SK-N-SH (cell line): ENCODE measurements around the gene CARD14. TPM values are rescaled to one million over a fixed set of nuclear protein-coding genes. Genes with fewer than 3 reads are reported as not detected.

Source experiments
- CTCF ChIA-PET: fragments of 300-600, 350-600 bp; formaldehyde crosslinking; extraction: SDS; loops from one replicate; lab custom pipeline; 2021; lab: Yijun Ruan, JAX
- POLR2A ChIA-PET: fragments of 350-600 bp; sonication (Branson Sonifier 250); formaldehyde crosslinking; extraction: SDS; loops from one replicate; lab custom pipeline; 2020; ENCODE audit warnings: antibody characterized with exemption, inconsistent platforms; lab: Yijun Ruan, JAX
- DNase-seq: peaks from one replicate; pipeline ENCODE4 v3.0.0; 2012
- H2AFZ ChIP-seq: fragments of 200-600 bp; sonication (generic); 2 replicates; pipeline ENCODE4 v1.8.1; 2016; ENCODE audit warnings: antibody characterized with exemption, mild to moderate bottlenecking, low read depth
- H3F3A ChIP-seq: fragments of 200-600 bp; sonication (generic); replicated peaks from 2 replicates; pipeline ENCODE3; 2016; ENCODE audit warnings: antibody characterized with exemption, mild to moderate bottlenecking; ENCODE audit not compliant: insufficient read depth
- H3K27ac ChIP-seq, 2 experiments: fragments of 200-500 bp in 1 of 2; fragments of 200-600 bp in 1 of 2; sonication (Bioruptor generic) in 1 of 2; sonication (generic), shearing (Covaris generic) in 1 of 2; 2 replicates each; pipeline versions ENCODE4 v1.5.1 to v1.6.1; 2014 to 2016; ENCODE audit warnings: low read depth in 2 of 2, inconsistent platforms in 1 of 2, low read length in 1 of 2, mild to moderate bottlenecking in 1 of 2, mixed read lengths in 1 of 2
- H3K27me3 ChIP-seq: fragments of 200-600 bp; sonication (generic), shearing (Covaris generic); 2 replicates; pipeline ENCODE4 v1.6.1; 2016; ENCODE audit warnings: mixed run types; ENCODE audit not compliant: insufficient read depth
- H3K36me3 ChIP-seq, 2 experiments: fragments of 200-500 bp in 1 of 2; fragments of 200-600 bp in 1 of 2; sonication (Bioruptor generic) in 1 of 2; sonication (generic) in 1 of 2; replicated peaks in 1 of 2; 2 replicates each; pipeline versions ENCODE3 to v1.5.1; 2014 to 2016; ENCODE audit warnings: low read length in 1 of 2, mild to moderate bottlenecking in 1 of 2; ENCODE audit not compliant: insufficient read depth in 2 of 2, control insufficient read depth in 1 of 2
- H3K4me1 ChIP-seq, 2 experiments: fragments of 200-500 bp in 1 of 2; fragments of 200-600 bp in 1 of 2; sonication (Bioruptor generic) in 1 of 2; sonication (generic), shearing (Covaris generic) in 1 of 2; 2 replicates each; pipeline versions ENCODE4 v1.5.1 to v1.6.1; 2014 to 2016; ENCODE audit warnings: low read depth in 1 of 2, low read length in 1 of 2, mixed run types in 1 of 2; ENCODE audit not compliant: insufficient read depth in 2 of 2, control insufficient read depth in 1 of 2
- H3K4me2 ChIP-seq: fragments of 200-600 bp; sonication (generic), shearing (Covaris generic); 2 replicates; pipeline ENCODE4 v1.6.1; 2017; ENCODE audit warnings: mixed run types
- H3K4me3 ChIP-seq, 2 experiments: fragments of 200-500 bp in 1 of 2; fragments of 200-600 bp in 1 of 2; sonication (Bioruptor generic) in 1 of 2; sonication (generic), shearing (Covaris generic) in 1 of 2; 2 replicates each; pipeline versions ENCODE4 v1.5.1 to v1.8.1; 2014 to 2016; ENCODE audit warnings: low read depth in 2 of 2, inconsistent platforms in 1 of 2, low read length in 1 of 2, mild to moderate bottlenecking in 1 of 2, mixed read lengths in 1 of 2, moderate library complexity in 1 of 2
- H3K79me2 ChIP-seq: fragments of 200-600 bp; sonication (generic); 2 replicates; pipeline ENCODE4 v1.8.1; 2017; ENCODE audit warnings: mild to moderate bottlenecking; ENCODE audit not compliant: insufficient read depth
- H3K9ac ChIP-seq: fragments of 200-600 bp; sonication (generic); 2 replicates; pipeline ENCODE4 v1.6.1; 2017; ENCODE audit warnings: mixed run types
- H3K9me2 ChIP-seq: fragments of 200-600 bp; sonication (generic); 2 replicates; pipeline ENCODE4 v1.6.1; 2017; ENCODE audit warnings: mixed run types
- H3K9me3 ChIP-seq: fragments of 200-600 bp; sonication (generic); 2 replicates; pipeline ENCODE4 v1.6.1; 2017; ENCODE audit warnings: mixed run types, mild to moderate bottlenecking, moderate library complexity
- H4K20me1 ChIP-seq: fragments of 200-600 bp; sonication (generic); 2 replicates; pipeline ENCODE4 v1.6.1; 2017; ENCODE audit warnings: mild to moderate bottlenecking, mixed run types; ENCODE audit not compliant: insufficient read depth
- EP300 ChIP-seq, 2 experiments: IDR thresholded peaks; 2 replicates each; pipeline versions ENCODE4 v1.4.0 to v1.6.1; 2012; ENCODE audit warnings: borderline replicate concordance in 1 of 2, low read depth in 1 of 2, low read length in 1 of 2
- FOXJ3 ChIP-seq: sonication (generic); formaldehyde crosslinking; IDR thresholded peaks from 2 replicates; pipeline ENCODE4 v1.5.1; 2020; ENCODE audit warnings: mild to moderate bottlenecking, missing genetic modification reagents
- MXI1 ChIP-seq: IDR thresholded peaks from 2 replicates; pipeline ENCODE4 v1.6.1; 2012; ENCODE audit warnings: mild to moderate bottlenecking, low read depth, low read length, improper control_type of control experiment
- NFIC ChIP-seq: IDR thresholded peaks from 2 replicates; pipeline ENCODE4 v1.4.0; 2012; ENCODE audit warnings: borderline replicate concordance
- NRF1 ChIP-seq: IDR thresholded peaks from 2 replicates; pipeline ENCODE4 v1.6.1; 2012; ENCODE audit warnings: low read depth, mild to moderate bottlenecking, low read length
- RFX5 ChIP-seq: IDR thresholded peaks from 2 replicates; pipeline ENCODE4 v1.6.1; 2012; ENCODE audit warnings: mild to moderate bottlenecking, improper control_type of control experiment, low read length
- SMC3 ChIP-seq: IDR thresholded peaks from 2 replicates; pipeline ENCODE4 v1.6.1; 2012; ENCODE audit warnings: low read depth, low read length, improper control_type of control experiment
- YY1 ChIP-seq: IDR thresholded peaks from 2 replicates; pipeline ENCODE4 v1.4.0; 2012; ENCODE audit warnings: low read depth, mild to moderate bottlenecking
- WGBS: methylation state at CpG from one replicate; pipeline ENCODE4 v1.1.6; 2017; ENCODE audit warnings: low lambda C conversion rate; 5-methylcytosine and 5-hydroxymethylcytosine counted together
- polyA plus RNA-seq, 3 experiments: library from polyadenylated mRNA; depleted of rRNA; stranded (reverse); fragments of >200 nt; gene quantifications; 2 replicates each; pipeline ENCODE4 v1.2.3, GENCODE V29; 2012
- TF ChIP-seq, protein P1 (sequence below): IDR thresholded peaks from 2 replicates; pipeline ENCODE4; 2012
- TF ChIP-seq, protein P2 (sequence below): fragments of 150-350 bp; IDR thresholded peaks from 2 replicates; pipeline ENCODE4 v1.6.1; 2017; ENCODE audit warnings: antibody characterized with exemption, low read length, low read depth, borderline replicate concordance
- TF ChIP-seq, protein P3 (sequence below): IDR thresholded peaks from 2 replicates; pipeline ENCODE4 v1.4.0; 2012; ENCODE audit warnings: low read depth, borderline replicate concordance
- TF ChIP-seq, protein P4 (sequence below): fragments of 200-600 bp; sonication (generic); IDR thresholded peaks from 2 replicates; pipeline ENCODE4 v1.6.1; 2017; ENCODE audit warnings: antibody characterized with exemption, mild to moderate bottlenecking, moderate library complexity

CARD14 gene
- polyA plus RNA-seq, 1 of the 3 experiments (the other 2 are of a cell fraction) = 0.05 TPM

DNA sequence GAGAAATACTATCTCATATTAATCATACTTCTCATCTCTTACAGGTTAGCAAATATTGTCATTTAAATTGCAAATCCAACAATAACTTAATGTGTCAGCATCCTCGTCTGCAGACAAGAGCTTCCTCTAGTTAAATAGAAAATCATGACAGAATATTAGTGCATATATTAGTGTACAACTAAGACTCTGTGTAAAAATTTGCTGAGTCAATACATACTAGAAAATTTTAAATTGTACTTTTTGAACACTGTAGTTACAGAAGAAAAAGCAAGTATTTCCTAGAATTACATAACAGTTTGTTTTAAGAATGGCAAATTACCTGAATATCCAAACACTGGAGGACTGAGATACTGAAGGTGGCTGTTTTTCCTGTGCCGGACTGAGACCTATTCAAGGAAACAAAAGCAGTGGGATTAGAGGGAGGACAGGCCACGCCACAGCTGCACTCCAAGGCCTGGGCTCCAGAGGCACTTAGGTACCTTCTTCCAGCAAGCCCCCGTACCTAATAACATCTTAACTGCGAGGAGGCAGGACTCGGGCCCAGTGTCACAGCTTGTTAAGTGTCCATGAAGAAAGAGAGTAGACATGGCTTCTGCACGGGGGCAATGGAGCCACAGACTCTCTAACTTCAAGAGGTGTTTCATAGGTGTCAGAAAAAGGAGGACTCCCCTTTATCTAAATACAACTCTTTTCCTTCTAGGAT lies 28.2 kb upstream of the CARD14 start:
- peaks cover 55% of the 10 kb centered on the region for H3K79me2 ChIP-seq
- DNase-seq = no peak
- TF ChIP-seq NFIC (no peak), RFX5 (no peak), YY1 (no peak), MXI1 (no peak), EP300 (IDR thresholded peaks at IDR 0.05; ENCODE audit: borderline replicate concordance in 1 of 2, low read depth in 1 of 2, low read length in 1 of 2) (no peak), FOXJ3 (CRISPR knock-in tag) (no peak), SMC3 (no peak), NRF1 (no peak)
- TF ChIP-seq, protein P1, sequence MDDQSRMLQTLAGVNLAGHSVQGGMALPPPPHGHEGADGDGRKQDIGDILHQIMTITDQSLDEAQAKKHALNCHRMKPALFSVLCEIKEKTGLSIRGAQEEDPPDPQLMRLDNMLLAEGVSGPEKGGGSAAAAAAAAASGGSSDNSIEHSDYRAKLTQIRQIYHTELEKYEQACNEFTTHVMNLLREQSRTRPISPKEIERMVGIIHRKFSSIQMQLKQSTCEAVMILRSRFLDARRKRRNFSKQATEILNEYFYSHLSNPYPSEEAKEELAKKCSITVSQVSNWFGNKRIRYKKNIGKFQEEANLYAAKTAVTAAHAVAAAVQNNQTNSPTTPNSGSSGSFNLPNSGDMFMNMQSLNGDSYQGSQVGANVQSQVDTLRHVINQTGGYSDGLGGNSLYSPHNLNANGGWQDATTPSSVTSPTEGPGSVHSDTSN = no peak
- TF ChIP-seq, protein P2, sequence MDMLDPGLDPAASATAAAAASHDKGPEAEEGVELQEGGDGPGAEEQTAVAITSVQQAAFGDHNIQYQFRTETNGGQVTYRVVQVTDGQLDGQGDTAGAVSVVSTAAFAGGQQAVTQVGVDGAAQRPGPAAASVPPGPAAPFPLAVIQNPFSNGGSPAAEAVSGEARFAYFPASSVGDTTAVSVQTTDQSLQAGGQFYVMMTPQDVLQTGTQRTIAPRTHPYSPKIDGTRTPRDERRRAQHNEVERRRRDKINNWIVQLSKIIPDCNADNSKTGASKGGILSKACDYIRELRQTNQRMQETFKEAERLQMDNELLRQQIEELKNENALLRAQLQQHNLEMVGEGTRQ = no peak
- TF ChIP-seq, protein P3, sequence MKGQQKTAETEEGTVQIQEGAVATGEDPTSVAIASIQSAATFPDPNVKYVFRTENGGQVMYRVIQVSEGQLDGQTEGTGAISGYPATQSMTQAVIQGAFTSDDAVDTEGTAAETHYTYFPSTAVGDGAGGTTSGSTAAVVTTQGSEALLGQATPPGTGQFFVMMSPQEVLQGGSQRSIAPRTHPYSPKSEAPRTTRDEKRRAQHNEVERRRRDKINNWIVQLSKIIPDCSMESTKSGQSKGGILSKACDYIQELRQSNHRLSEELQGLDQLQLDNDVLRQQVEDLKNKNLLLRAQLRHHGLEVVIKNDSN = no peak
- TF ChIP-seq, protein P4, sequence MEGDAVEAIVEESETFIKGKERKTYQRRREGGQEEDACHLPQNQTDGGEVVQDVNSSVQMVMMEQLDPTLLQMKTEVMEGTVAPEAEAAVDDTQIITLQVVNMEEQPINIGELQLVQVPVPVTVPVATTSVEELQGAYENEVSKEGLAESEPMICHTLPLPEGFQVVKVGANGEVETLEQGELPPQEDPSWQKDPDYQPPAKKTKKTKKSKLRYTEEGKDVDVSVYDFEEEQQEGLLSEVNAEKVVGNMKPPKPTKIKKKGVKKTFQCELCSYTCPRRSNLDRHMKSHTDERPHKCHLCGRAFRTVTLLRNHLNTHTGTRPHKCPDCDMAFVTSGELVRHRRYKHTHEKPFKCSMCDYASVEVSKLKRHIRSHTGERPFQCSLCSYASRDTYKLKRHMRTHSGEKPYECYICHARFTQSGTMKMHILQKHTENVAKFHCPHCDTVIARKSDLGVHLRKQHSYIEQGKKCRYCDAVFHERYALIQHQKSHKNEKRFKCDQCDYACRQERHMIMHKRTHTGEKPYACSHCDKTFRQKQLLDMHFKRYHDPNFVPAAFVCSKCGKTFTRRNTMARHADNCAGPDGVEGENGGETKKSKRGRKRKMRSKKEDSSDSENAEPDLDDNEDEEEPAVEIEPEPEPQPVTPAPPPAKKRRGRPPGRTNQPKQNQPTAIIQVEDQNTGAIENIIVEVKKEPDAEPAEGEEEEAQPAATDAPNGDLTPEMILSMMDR = no peak
- no peak overlapping the region for H3K9ac ChIP-seq
- no peak overlapping the region for H3K27ac ChIP-seq
- peaks cover 5% of the 10 kb centered on the region for H3F3A ChIP-seq
- H2AFZ ChIP-seq = no peak overlapping the region
- H3K4me2 ChIP-seq = no peak overlapping the region
- CTCF ChIA-PET = interaction anchor here (1.0 to 6.6 kb wide), 7 partner anchors 11 to 136 kb away, joined by 3 to 55 read pairs (median 3); partner anchors contain the start of gene GAA
- H3K9me3 ChIP-seq = no peaks in the 10 kb centered on the region
- POLR2A ChIA-PET = interaction anchor here (1.2 kb wide), 1 partner anchor 40 kb away, joined by 4 read pairs; the partner anchor contains the start of gene GAA
- H3K27me3 ChIP-seq = no peaks in the 10 kb centered on the region
- no peaks in the 10 kb centered on the region for H3K9me2 ChIP-seq
- H3K4me1 ChIP-seq = peaks cover 0 to 16% of the 10 kb centered on the region in 2 experiments; a peak in 2 of 4 replicates
- WGBS = 90% methylated on average over 7 of the region's 7 CpGs
- no peak overlapping the region for H3K4me3 ChIP-seq
- H3K36me3 ChIP-seq = peaks cover 65 to 81% of the 10 kb centered on the region in 2 experiments
- peaks cover 30% of the 10 kb centered on the region for H4K20me1 ChIP-seq
